A673 (cell line): ENCODE data around the gene ACY1.

ENCODE experiments used
- EZH2 ChIP-seq: fragments of 200-600 bp; sonication (generic); IDR thresholded peaks from 2 replicates; pipeline ENCODE4 v1.6.1; 2017; ENCODE audit warnings: borderline replicate concordance, low read depth, mild to moderate bottlenecking, mixed read lengths, antibody characterized with exemption, low read length; ENCODE audit not compliant: poor library complexity, severe bottlenecking
- TF ChIP-seq, protein P1 (sequence below): fragments of 300-800, 200-600 bp; sonication (generic); conservative IDR thresholded peaks from 2 replicates; pipeline ENCODE4 v1.5.1; 2017; ENCODE audit warnings: low read depth, mild to moderate bottlenecking, antibody characterized with exemption, low read length, moderate library complexity, mixed read lengths

GRCh38 chr3:51983578-51984268 is 388 bp downstream of the ACY1 start:
- TF ChIP-seq EZH2 = no peak
- TF ChIP-seq, protein P1, sequence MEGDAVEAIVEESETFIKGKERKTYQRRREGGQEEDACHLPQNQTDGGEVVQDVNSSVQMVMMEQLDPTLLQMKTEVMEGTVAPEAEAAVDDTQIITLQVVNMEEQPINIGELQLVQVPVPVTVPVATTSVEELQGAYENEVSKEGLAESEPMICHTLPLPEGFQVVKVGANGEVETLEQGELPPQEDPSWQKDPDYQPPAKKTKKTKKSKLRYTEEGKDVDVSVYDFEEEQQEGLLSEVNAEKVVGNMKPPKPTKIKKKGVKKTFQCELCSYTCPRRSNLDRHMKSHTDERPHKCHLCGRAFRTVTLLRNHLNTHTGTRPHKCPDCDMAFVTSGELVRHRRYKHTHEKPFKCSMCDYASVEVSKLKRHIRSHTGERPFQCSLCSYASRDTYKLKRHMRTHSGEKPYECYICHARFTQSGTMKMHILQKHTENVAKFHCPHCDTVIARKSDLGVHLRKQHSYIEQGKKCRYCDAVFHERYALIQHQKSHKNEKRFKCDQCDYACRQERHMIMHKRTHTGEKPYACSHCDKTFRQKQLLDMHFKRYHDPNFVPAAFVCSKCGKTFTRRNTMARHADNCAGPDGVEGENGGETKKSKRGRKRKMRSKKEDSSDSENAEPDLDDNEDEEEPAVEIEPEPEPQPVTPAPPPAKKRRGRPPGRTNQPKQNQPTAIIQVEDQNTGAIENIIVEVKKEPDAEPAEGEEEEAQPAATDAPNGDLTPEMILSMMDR = no peak
